ENCODE measurements around the gene INPP4B.

The INPP4B gene

GRCh38 chr4:142449771-142450373, 396.2 kb downstream of the INPP4B start:
- no peak for DNase-seq

DNA sequence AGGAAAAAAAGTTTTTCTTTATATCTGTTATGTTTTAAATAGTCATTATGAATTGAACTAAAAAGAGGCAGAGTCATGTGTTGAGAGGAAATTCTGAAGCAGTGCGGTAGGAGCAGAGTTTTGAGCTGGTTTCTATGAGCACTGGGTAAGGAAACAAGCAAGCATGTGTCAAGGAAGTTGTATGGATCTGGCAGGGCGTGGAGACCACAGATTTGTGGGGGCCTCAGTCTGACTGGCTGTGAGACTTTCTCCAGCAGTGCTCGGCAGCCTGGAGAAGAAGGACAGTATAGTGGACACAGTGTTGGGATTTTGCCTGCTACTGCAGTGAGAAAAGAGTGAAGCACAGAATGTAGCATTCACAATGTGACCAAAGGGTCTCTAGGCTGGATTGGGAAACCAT, 399.1 kb downstream of the INPP4B start:
- DNase-seq = no peak

DNA sequence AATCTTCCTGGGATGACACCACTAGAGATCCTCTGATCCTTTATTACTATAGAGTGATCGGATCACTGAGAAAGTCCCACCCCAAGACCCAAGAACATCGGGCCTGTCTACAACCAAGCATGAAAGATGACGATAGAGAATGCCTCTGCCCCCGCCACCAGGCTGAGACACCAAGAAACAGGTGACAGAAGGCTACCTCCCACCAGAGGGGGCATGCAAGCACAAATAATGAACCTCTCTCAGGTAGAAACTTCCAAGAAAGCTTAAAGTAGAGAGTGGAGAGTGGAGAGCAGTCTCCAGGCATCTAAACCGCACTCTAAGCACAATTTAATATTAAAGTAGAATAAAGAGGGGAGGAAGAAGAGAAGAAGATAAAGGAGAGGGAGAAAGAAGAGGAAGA, 402.6 kb downstream of the INPP4B start:
- DNase-seq = no peak

DNA sequence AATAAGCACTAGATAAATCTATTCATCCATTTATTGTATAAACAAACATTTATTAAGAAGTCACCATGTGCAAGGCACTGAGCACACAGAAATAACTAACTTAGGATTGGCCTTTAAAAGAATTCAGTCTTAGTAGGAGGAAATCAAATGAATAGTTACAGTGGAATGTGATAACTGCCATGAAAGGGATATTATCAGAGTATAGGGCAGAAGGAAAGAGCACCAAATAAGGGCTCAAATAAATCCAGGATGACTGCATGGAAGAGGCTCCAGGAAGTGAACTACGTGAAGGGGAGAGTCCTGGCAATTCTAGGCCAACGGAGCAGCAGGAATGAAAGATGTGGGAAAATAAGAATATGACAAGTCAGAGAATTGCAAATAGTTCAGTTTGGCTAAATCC, 406.0 kb downstream of the INPP4B start:
- no peak for DNase-seq

- DNase-seq = no peak
These were observed 410.4 kb downstream of the INPP4B start for GRCh38 chr4:142435599-142436235.

DNA sequence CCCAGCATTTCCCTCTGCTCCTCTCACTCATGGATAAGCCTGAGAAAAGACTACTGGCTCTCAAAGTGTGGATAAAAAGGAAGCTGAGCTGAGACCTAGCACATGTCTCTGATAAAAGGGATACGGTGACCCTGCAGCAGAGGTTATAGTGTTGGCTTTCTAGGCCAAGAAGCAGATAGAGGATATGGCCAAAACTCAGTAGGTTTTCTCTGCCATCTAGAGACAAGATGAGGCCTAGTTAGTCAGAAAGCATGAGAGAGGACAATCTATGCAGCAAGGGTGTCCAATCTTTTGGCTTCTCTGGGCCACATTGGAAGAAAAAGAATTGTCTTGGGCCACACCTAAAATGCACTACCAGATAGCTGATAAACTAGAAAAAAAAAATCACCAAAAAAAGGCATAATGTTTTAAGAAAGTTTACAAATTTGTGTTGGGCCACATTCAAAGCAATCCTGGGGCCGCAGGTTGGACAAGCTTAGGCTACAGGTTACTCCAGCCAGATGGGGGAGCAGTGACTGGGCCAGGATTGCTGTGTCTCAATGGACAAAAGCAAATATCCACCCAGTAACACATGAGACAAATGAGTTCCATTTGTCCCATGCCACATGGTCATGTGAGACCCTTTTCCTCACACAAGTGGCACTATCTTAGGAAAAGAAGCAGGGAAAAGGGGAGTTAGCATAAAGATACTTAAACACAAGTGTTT, 411.4 kb downstream of the INPP4B start:
- no peak for DNase-seq

- DNase-seq = no peak
These were observed 417.4 kb downstream of the INPP4B start for GRCh38 chr4:142428715-142429114.

DNA sequence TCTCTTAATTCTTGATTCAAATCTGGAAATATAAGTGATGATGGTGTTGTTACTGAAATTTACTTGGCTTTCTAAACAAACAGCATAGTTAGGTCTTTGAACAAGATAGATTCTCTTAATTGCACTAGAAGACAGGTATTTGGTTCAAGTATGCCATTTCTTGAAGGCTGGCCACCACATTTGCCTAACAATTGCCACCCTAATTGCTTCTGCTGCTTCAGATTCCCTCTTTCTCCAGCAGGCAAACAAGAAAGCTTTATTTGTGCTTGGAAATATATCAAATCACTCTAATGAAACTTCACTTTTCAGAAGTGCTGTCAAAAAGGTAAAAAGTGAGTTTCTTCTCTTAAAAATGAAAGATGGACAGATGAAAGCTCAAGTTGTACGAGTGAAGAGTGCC, 418.6 kb downstream of the INPP4B start:
- DNase-seq = no peak

- no peak for DNase-seq
These were observed 422.2 kb downstream of the INPP4B start for GRCh38 chr4:142423861-142424260.

- DNase-seq = no peak
These were observed 425.6 kb downstream of the INPP4B start for GRCh38 chr4:142420311-142421095.

DNA sequence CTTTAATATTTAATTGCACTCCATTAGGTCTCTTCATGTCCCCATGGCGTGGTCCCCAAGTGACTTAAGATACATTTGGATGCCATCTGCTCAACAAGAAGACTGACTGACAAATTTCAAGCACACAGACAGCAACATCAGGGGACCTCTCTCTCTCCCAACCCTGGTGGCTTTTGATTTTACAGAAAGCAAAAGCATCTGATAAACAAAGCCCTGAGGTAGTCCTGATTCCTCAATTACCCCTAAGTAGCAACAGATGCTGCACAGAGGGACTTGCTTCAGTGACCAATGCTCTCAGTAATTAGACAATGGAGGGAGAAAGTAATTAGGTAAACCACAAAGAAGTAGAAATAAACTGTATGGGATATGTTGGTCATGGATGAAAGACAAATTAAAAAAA, 426.4 kb downstream of the INPP4B start:
- no peak for DNase-seq

DNA sequence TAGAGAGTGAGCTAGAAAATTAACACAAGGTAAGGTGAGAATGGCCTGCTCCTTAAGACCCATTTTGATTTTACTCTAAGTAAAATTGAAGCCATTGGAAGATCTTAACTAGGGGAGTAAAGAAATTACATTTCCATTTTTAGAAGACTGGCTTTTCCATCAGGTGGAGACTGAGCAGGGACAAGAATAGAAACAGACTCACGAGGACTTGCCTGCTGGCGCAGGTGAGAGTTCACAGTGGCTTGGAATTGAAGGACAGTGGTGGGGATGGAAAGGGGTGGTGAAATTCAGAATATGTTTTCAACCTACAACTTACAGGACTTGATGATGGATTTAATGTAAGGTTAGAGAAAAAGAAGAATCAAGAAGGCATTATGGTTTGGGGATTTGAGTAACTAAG, 427.4 kb downstream of the INPP4B start:
- DNase-seq = no peak

DNA sequence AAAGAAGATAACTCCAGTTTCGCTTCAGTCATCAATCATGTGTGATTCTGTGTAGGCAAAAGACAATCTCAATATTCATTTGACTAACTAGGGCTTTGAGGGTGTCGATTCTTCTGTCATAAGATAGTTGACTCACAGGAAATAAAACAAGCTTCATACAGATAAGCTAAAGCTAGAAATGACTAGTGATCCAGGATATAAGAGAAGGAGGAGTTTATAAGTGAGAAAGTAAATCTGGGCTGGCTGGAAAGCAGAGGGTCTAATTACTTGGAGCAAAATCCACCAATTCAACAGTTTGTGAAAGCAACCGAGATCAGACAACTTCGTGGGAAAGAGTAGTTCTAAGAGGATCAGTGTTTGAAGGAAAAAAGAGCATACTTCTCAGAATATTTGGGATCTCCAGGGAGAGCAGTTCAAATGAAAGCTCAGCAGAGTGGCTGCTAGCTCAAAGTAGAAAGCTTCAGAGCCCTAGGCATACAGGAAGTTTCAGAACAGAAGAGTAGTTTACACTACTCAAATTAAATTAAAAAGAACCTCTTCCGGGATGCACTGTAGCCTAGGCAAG, 429.3 kb downstream of the INPP4B start:
- no peak for DNase-seq

DNA sequence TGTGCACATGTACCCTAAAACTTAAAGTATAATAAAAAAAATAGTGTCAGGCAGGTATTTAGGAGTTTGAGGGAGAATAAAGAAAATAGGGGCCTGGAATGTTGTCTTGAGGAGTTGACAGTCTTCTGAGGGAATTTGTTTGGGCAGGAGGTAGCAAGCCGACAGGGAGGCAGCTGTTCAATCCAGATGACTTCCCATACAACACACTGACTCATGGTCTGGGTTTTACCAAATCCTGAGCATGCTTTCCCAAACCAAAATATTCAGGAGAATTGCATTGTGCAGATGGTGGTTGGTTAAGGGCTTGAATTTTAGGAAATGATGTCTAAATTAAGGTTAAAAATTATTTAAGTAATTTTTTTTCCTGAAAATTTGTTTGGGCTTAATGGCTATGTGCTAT, 430.0 kb downstream of the INPP4B start:
- DNase-seq = no peak

DNA sequence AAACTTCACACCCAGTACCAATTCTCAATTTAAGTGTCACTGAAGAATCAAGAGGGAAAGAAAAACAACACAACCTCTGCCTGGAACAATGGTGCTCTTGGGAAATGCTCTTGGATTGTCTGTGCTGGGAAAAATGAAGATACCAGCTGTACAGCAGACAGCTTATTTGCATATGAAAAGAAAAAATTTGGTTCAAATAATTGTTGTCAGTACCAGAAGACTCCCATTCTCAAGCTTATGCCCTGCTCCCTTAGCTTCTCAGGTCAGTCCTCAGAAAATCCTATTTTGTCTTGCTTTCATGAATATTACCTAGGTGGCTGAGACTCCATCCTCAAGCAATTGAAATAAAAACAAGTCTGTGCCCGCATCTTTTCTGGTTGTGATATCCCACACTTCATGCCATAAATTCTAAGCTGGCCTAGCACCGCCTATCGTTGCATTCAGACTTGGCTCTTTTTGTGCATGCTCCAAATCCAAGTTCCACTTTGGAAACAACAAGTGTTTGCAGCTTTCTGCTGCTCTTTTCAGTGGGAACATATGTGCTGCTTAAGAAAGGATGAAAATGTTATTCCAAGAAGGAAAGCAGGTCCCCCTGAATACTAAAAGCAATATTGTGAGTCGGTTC, 431.6 kb downstream of the INPP4B start:
- no peak for DNase-seq

GRCh38 chr4:142413485-142413884, 432.6 kb downstream of the INPP4B start:
- DNase-seq = no peak

DNA sequence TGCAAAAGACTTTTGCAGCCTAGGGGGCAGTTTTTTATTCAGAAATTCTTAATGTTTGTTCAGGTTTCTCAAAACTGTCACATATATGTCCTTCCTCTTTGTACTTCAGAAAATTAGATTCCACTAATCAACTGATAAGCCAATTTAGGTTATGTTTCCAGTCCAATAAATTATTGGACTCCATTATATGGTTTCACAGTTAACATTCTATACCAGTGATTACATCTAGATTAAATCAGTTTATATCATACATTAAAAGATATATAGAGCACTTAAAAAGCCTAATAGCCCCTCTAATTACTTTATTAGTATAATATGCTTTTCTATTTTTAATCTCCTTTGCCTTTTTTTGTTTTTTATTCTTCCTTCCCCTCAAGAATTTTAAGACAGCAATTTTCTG, 434.1 kb downstream of the INPP4B start:
- DNase-seq = no peak

- no peak for DNase-seq
These were observed 438.1 kb downstream of the INPP4B start for GRCh38 chr4:142408003-142408441.

- DNase-seq = no peak
These were observed 438.5 kb downstream of the INPP4B start for GRCh38 chr4:142407596-142407995.

GRCh38 chr4:142406917-142407501, 439.1 kb downstream of the INPP4B start:
- peak in 1 of 2 experiments; percentile 60 for DNase-seq

DNA sequence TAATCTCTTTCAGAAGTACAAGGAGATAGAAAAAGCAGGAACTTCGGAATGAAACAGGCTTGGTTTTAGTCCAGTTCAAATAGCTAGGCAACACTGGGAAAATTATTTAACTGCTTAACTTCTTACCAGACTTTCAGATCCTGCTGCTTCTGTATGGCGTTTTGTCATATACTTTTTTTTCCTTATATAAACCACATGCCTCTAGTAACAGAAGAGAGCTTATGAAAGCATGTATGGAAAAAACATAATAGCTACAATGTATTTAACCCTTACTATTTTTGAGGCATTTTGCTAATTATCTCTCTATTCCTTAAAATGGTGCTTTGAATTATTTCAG, 439.6 kb downstream of the INPP4B start:
- DNase-seq = no peak

DNA sequence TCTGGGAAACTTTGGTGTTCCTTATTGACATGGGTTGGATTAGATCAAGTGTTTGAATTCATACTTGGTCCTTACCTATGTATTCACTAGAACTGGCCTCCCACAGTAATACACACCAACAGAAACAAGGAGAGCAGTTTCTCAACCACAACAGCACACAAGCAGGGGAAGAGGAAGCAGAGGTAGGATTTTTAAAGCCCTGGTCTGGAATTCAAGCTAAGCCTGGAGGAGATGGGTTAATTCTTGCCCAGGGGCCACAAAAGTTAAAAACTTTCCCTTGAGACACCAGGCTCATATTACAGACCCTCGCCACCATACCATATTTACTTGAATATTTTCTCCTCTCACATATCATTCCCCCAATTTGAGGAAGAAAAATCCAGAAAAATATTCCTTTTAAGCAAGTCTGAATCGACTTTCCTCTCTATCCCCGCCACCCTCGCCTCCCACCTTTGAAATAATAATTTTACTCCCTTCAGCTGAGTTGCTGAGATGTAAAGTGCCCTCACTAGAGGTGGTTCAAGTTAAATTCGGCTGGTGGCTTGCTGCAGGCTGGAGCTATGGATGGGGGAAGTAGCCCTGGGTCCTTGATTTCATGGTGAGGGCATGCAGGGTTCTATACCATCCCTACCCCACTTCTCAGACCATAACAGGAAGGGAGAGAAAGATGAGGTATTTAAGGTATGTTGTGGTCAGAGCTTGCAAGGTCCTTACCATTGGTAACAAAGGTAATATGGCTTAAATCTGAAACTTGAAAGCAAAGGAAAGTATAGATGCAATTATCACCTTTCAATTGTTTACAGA, 440.2 kb downstream of the INPP4B start:
- no peak for DNase-seq

Measured in activated T-cell treated with anti-CD3 and anti-CD28 coated beads, Interleukin-2, amount 50 U/mL, for 48 hours (primary cell).